Measurements from ENCODE around the gene EXT2.

EXT2 gene

GRCh38 chr11:44192462-44193100 is 97.1 kb downstream of the EXT2 start:
- H3K36me3 ChIP-seq (ENCODE audit: control insufficient read depth, insufficient read depth, low read length) = no peaks in the 10 kb centered on the region
- H3K4me1 ChIP-seq = peaks cover 3% of the 10 kb centered on the region
- no peak overlapping the region for H3K27ac ChIP-seq
- no peak overlapping the region for H2AFZ ChIP-seq
- TF ChIP-seq CTCF (IDR thresholded peaks at IDR 0.05) = no peak
- no peaks in the 10 kb centered on the region for H3K27me3 ChIP-seq (ENCODE audit: control insufficient read depth, insufficient read depth, low read length)
- no peak overlapping the region for H3K9ac ChIP-seq
- H3K79me2 ChIP-seq = no peaks in the 10 kb centered on the region
- H3K4me3 ChIP-seq (ENCODE audit: low read depth, low read length) = no peak overlapping the region
- no peak overlapping the region for H3K4me2 ChIP-seq (ENCODE audit: low read length)
- no peaks in the 10 kb centered on the region for H3K9me3 ChIP-seq (ENCODE audit: control insufficient read depth, low read length)

- Histone ChIP-seq H3K4me2 (ENCODE audit: low read length) (no peak overlapping the region), H3K9ac (no peak overlapping the region), H3K4me1 (peaks cover 3% of the 10 kb centered on the region), H3K27ac (no peak overlapping the region), H3K9me3 (ENCODE audit: control insufficient read depth, low read length) (no peaks in the 10 kb centered on the region), H2AFZ (no peak overlapping the region), H3K4me3 (ENCODE audit: low read depth, low read length) (no peak overlapping the region), H3K27me3 (ENCODE audit: control insufficient read depth, insufficient read depth, low read length) (no peaks in the 10 kb centered on the region), H3K36me3 (ENCODE audit: control insufficient read depth, insufficient read depth, low read length) (no peaks in the 10 kb centered on the region), H3K79me2 (no peaks in the 10 kb centered on the region)
- no peak for TF ChIP-seq CTCF (IDR thresholded peaks at IDR 0.05)
Measured at GRCh38 chr11:44193856-44194255, 98.4 kb downstream of the EXT2 start.

- Histone ChIP-seq H3K79me2 (no peaks in the 10 kb centered on the region), H3K4me3 (ENCODE audit: low read depth, low read length) (no peak overlapping the region), H3K4me2 (ENCODE audit: low read length) (no peak overlapping the region), H3K9ac (no peak overlapping the region), H3K27ac (no peak overlapping the region), H2AFZ (no peak overlapping the region), H3K27me3 (ENCODE audit: control insufficient read depth, insufficient read depth, low read length) (no peaks in the 10 kb centered on the region), H3K36me3 (ENCODE audit: control insufficient read depth, insufficient read depth, low read length) (no peaks in the 10 kb centered on the region), H3K4me1 (no peaks in the 10 kb centered on the region), H3K9me3 (ENCODE audit: control insufficient read depth, low read length) (no peaks in the 10 kb centered on the region)
- TF ChIP-seq CTCF (IDR thresholded peaks at IDR 0.05) = no peak
Measured at GRCh38 chr11:44198146-44198724, 102.8 kb downstream of the EXT2 start.

GRCh38 chr11:44199298-44199697 is 103.8 kb downstream of the EXT2 start:
- Histone ChIP-seq H3K4me3 (ENCODE audit: low read depth, low read length) (no peak overlapping the region), H3K4me2 (ENCODE audit: low read length) (no peak overlapping the region)

More at GRCh38 chr11:44199298-44199697, 103.8 kb downstream of the EXT2 start:
- Histone ChIP-seq H3K79me2 (no peaks in the 10 kb centered on the region), H3K27me3 (ENCODE audit: control insufficient read depth, insufficient read depth, low read length) (no peaks in the 10 kb centered on the region), H3K27ac (no peak overlapping the region), H3K36me3 (ENCODE audit: control insufficient read depth, insufficient read depth, low read length) (no peaks in the 10 kb centered on the region), H2AFZ (no peak overlapping the region), H3K9ac (no peak overlapping the region), H3K9me3 (ENCODE audit: control insufficient read depth, low read length) (no peaks in the 10 kb centered on the region), H3K4me1 (no peaks in the 10 kb centered on the region)
- TF ChIP-seq CTCF (IDR thresholded peaks at IDR 0.05) = no peak
